PFSK-1 (cell line): ENCODE measurements around the gene TMEM140.

Experiments used
- FOXP2 ChIP-seq: optimal IDR thresholded peaks from 2 replicates; pipeline ENCODE3; 2011; ENCODE audit warnings: borderline replicate concordance, control low read depth, inconsistent platforms; ENCODE audit not compliant: insufficient read depth; ENCODE audit errors: extremely low read length, extremely low read depth
- POLR2AphosphoS5 ChIP-seq: IDR thresholded peaks from 2 replicates; pipeline ENCODE4 v1.6.1; 2012; ENCODE audit warnings: low read depth, mild to moderate bottlenecking, control low read depth, low read length, moderate library complexity
- SIN3A ChIP-seq: IDR thresholded peaks from 2 replicates; pipeline ENCODE4 v1.6.1; 2012; ENCODE audit warnings: mild to moderate bottlenecking, low read length, moderate library complexity, borderline replicate concordance; ENCODE audit not compliant: insufficient read depth
- TAF1 ChIP-seq: IDR thresholded peaks from 2 replicates; pipeline ENCODE4 v1.6.1; 2012; ENCODE audit warnings: low read length, control low read depth, borderline replicate concordance; ENCODE audit not compliant: insufficient read depth
- TF ChIP-seq, protein P1 (sequence below), 2 experiments: IDR thresholded peaks; 2 replicates each; pipeline versions ENCODE4 v1.6.1 to v1.8.0; 2011 to 2012; ENCODE audit warnings: low read depth in 2 of 2, low read length in 2 of 2, control low read depth in 1 of 2, inconsistent platforms in 1 of 2, mild to moderate bottlenecking in 1 of 2, moderate library complexity in 1 of 2; ENCODE audit not compliant: insufficient read depth in 1 of 2

DNA sequence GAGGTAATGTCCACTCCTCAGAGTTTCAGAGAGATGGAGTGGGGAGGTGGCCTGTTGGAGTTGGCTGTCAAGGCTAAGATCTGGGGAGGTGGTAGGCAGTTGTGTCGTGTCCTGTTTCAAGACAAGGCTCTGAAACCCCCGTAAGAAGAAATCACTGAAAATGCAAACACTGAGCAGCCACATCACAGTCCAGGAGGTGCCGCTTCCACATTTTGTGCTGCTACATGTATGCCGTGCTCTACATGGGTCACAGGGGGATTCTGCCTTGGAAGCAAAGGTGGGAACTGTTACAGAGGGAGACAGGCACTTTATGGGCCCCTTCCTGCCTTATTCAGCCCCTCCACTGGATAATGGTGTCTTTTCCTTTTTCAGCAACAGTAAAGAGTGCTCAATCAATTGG is 51.6 kb downstream of the TMEM140 start:
- TF ChIP-seq, protein P1, sequence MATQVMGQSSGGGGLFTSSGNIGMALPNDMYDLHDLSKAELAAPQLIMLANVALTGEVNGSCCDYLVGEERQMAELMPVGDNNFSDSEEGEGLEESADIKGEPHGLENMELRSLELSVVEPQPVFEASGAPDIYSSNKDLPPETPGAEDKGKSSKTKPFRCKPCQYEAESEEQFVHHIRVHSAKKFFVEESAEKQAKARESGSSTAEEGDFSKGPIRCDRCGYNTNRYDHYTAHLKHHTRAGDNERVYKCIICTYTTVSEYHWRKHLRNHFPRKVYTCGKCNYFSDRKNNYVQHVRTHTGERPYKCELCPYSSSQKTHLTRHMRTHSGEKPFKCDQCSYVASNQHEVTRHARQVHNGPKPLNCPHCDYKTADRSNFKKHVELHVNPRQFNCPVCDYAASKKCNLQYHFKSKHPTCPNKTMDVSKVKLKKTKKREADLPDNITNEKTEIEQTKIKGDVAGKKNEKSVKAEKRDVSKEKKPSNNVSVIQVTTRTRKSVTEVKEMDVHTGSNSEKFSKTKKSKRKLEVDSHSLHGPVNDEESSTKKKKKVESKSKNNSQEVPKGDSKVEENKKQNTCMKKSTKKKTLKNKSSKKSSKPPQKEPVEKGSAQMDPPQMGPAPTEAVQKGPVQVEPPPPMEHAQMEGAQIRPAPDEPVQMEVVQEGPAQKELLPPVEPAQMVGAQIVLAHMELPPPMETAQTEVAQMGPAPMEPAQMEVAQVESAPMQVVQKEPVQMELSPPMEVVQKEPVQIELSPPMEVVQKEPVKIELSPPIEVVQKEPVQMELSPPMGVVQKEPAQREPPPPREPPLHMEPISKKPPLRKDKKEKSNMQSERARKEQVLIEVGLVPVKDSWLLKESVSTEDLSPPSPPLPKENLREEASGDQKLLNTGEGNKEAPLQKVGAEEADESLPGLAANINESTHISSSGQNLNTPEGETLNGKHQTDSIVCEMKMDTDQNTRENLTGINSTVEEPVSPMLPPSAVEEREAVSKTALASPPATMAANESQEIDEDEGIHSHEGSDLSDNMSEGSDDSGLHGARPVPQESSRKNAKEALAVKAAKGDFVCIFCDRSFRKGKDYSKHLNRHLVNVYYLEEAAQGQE (IDR thresholded peaks at IDR 0.05; ENCODE audit: insufficient read depth in 1 of 2, low read depth in 2 of 2, low read length in 2 of 2): no peak
- TF ChIP-seq POLR2AphosphoS5 (no peak), TAF1 (no peak), FOXP2 (no peak), SIN3A (no peak)
